Right ventricle myocardium inferior (tissue), 1 donor: ENCODE measurements around the gene LRRC25. TPM values are rescaled to one million over a fixed set of nuclear protein-coding genes. Genes with fewer than 3 reads are reported as not detected.

Experiments
- ATAC-seq: fragments of 200-7000 bp; cut with Tn5 transposase; one replicate; pipeline ENCODE4 v1.9.1; 2020; ENCODE audit warnings: mild to moderate bottlenecking, moderate library complexity
- DNase-seq: peaks from one replicate; pipeline ENCODE4 v3.0.0; 2021; ENCODE audit errors: missing footprints
- intact Hi-C: fragments of 100-400 bp; cut with DNase I; formaldehyde crosslinking; loops from one replicate; pipeline ENCODE4 v1.11.0; 2022
- total RNA-seq: library from RNA; stranded (reverse); fragmentation: NEBNext Ultra II Directional; extraction: Animal tissue kit (Norgen Biotek cat#: 25700); gene quantifications from one replicate; pipeline ENCODE4 v1.2.1, GENCODE V29; 2021
- donor health status: DM: no; HTN: yes; CAD: no; lungs with severe emphysema.

The LRRC25 gene
- total RNA-seq, 1 donor from 2014 or later = 5.0 TPM

DNA sequence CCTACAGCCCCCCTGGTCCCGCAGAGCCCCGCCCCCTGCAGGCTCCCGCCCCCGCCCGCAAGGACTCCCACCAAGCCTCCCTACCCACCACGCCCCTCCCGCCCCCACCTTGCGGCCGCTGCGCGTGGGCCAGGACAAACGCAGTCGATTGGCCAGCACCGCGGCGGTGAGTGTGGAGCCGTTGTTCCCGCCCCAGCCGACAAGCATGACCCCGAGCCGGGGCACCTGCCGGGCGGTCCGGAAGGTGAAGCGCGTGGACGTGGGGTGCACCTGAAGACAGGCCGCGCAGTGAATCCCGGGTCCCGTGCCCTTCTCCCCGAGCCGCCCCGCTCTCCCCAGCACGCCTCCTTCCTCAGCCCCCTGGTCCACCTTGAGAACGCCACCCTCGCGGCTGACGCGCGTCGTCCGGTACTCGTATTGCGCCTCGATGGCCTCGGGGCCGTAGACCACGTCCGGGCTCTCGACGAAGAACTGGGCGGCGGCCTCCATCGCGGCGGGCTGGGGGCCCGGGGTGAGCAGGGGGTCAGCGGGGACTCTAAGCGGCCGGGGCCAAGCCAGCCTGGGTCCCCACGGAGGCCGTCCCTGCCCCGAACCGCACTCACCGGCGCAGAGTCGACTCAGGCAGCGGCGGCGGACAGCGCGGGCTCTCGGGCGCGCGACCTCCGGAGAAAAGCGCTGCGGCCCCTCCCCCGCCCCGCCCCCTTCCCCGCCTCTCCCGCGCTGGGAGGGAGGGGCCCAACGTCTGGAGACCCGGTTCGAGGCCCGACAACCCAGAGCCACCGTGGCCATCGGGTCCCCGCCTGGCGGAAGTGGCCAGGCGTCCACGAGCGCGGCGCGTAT, 40.3 kb upstream of the LRRC25 start, which contains the start of gene ISYNA1:
TSS of gene ISYNA1 (minus strand) at position 643 of the 840 bp plus-strand sequence. CDS start at position 489, 154 bp downstream.
- DNase-seq (peak; percentile 78), ATAC-seq (peak; percentile 49)
- intact Hi-C loops = no loop called here

DNA sequence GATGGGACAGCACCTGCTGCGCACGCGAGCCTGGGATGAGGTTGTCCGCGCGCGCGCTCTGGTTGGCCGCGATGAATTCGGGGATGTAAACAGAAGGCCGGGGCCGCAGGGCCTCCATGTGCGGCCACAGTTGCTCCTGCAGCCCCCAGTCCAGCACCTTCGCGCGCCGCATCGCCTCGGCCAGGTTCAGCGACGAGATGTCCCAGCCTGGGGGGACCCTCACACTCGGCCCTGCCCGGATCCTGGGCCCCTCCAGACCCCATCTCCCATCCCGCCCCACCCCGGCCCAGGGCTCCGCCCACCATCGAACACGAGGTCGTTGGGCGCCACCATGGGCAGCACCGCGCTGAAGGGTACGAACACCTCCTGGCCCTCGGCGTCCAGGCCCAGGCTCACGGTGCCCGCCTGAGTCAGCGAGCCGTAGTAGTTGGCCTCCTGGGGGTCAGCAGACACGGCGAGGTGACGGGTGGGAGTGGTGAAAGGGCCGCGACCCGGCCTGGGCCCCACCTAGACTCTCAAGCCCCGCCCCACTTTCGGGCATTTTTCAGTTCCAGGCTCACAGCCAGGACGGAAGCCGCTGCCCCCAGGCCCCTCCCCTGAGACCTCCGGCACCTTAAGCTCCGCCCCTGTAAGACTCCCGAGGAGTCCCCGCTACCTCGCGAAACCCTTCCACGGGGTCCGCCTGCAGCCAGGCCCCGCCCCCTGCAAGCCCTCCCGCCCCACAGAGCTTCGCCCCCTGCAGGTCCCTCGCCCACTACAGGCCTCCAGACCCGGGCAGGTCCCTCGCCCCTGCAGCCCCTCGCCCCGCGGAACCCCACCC, 39.5 kb upstream of the LRRC25 start:
- peak; percentile 37 for ATAC-seq
- intact Hi-C loops = no loop called here
- DNase-seq = peak; percentile 75

DNA sequence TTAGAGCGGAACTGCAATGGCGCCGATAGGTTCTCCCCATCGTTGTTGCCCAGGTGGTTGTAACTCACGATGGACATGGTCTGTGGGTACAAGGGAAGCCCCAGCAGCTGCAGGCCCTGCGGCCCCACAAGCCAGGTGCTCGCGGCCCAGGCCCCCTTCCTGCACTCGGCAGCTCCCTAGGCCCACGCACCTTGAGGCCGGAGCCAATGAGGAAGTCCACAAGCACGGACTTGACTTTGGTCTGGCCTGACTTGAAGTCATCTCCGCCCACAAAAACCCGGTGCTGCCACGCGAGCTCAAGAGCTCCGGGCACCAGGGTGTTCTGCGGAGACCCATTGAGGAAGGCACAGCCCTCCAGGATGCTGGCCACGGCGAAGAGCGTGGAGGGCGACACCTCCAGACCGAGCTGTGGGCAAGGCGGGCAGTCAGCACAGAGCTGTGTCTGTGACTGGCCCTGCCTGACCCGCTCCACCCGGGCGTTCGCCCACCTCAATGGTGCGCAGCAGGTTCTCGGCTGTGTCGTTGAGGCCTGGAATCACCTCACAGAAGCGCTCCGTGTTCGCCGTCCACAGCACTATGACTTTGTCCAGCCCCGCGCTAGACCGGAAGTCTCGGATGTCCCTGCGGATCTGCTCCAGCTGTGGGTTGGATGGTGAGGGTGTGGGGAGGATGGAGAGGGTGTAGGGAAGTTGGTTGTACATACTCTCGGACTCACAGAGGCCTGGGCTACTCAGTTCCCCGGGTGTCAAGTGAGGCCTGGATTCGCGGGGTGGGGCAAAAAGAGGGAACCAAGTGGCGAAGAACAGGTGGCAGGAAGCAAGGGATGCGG, 38.6 kb upstream of the LRRC25 start:
- intact Hi-C loops = no loop called here
- DNase-seq (peak; percentile 53), ATAC-seq (no peak)

DNA sequence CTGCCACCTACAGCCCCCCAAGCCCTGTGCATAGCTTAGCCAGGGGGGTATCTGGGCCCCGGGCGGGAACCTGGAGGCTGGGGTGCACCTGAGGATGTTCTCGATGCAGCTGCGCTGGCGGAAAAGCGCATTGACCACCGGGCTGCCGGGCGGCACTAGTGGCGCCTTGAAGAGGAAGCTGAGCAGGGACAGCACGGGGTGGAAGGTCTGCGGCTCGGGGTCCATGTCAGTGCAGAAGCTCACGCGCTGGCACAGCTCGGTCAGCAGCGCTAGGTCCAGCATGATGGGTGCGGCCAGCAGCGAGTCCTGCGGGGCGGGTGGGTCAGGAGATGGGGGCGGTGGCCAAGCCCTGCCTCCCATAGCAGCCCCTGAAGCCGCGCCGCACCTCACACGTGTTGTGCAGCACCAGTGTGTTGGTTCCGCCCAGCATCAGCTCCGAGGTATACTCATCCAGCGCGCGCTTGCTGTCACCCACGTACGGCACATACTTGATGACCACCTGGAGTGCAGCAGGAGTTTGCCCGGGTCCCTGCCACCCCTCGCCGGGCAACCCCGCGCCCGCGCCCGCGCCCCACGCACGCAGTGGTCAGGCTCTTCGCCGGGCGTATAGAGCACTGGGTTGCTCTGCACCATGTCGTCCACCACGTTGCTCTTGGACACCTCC, 37.9 kb upstream of the LRRC25 start:
- DNase-seq (peak; percentile 72), ATAC-seq (no peak)
- intact Hi-C loops = no loop called here

DNA sequence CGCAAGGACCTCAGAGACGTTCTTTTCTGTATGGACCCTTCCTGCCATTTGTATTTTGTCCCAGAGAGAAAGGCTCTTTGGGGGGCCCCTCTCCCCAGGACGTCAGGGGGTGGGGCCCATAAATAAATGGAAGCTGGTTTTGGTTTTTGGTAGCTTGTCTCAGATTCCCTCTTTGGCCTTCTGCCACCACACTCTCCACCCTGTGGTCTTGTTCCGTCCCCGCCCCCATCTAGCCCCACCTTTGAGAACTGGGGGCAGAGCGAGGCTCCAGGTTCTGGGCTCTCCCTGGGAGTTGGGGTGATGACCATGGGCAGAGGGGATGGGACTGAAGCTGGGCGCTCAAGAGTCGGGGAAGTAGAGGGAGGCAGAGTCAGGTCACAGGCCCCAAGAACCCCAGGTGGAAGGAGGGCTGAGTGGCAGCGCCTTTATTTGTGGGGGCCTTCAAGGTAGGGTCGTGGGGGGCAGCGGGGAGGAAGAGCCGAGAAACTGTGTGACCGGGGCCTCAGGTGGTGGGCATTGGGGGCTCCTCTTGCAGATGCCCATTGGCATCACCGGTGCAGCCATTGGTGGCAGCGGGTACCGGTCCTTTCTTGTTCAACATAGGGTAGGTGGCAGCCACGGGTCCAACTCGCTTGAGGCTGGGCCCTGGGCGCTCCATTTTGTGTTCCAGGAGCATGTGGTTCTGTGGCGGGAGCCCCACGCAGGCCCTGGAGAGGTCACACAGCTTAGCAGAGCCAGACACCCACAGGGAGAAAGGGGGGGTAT, 37.2 kb upstream of the LRRC25 start:
- intact Hi-C loops = no loop called here
- no peak for DNase-seq
- ATAC-seq = no peak

DNA sequence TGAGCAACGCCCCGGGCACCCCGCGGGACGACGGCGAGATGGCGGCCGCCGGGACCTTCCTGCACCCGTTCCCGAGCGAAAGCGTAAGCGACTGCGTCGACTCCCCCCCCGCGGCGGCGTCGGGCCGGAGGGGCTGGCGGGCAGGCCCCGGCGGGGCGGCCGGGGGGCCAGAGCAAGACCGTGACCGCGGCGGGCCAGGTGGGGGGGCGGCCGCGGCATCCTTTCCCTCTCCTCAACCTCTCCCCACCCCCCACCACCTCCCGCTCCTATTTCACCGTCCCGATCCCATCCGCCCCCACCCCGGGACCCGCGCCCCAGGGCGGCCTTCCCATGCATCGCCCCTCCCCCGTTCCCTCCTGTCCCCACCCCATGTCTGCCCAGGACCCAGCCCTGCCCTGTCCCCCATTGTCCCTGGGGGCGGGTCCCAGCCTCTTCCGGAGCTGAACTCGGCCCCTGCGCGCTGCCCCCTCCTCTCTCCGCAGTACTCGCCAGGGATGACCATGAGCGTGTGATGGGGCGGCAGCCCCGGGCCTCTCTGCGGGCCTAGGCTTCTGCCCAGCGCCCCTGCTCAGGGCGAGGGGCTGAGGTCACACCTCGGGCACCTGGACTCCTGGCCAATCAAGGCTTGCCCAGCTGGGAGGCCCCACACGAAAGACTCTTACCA, 36.4 kb upstream of the LRRC25 start:
- no peak for ATAC-seq
- intact Hi-C loops = no loop called here
- DNase-seq = no peak

DNA sequence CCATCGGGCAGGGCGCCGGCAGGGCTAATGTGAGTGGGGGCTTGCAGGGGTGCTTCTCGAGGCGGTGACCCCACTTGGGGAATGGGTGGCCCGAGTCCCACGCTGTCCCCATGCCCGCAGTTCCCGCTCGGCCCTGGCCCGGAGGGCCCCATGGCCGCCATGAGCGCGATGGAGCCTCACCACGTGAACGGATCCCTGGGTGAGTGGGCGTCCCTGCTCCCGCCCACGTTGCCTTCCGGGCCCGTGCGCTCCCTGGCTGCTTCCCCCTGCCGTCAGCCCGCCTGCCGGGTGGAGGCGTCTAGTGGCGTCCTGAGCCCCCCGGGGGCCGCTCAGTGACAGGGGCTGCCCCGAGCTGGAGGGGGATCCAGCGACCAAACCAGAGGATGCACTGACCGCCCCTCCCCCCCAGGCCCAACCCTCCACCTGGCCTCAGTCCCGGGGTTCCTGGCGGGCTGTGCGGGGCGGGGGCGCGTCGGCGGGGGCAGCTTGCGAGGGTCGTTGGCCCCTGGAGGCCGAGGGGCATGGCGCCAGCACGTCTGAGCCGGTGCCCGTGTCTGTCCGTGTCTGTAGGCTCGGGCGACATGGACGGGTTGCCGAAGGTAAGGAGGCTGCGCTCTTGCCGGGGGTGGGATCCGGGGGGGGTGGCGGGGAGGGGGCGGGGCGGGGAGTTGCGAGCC, 35.7 kb upstream of the LRRC25 start:
- ATAC-seq (no peak), DNase-seq (peak; percentile 68)
- intact Hi-C loops = no loop called here

DNA sequence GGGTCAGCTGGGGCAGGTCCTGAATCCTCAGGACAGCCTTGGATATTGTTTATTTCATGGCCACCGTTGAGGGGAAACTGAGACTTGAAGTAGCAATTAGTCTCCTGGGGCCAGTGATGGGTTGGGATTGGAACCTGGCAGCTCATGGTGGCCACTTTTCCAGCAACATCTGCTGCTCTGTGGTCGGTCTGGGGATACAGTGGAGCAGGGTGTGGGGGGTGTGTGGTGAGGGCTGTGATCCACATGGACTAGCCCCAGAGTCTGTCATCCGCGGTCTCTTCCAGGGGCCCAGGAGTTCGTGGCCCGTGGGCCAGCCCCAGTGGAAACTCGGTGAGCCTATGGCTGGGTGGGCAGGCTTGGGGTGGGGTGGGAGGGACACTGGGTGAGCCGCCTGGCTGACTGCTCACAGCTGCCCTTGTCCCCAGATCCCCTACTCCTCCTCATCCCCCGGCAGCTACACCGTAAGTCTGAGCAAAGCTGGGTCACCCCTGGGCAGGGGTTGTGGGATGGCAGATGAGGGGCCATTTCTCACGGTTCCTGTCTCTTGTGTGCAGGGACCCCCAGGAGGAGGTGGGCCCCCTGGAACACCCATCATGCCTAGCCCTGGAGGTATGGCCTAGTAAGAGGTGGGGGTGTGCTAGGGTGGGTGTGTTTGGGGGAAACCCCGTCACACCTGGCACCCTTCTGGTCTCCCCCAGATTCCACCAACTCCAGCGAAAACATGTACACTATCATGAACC, 35.0 kb upstream of the LRRC25 start:
- DNase-seq = no peak
- intact Hi-C loops = no loop called here
- no peak for ATAC-seq

DNA sequence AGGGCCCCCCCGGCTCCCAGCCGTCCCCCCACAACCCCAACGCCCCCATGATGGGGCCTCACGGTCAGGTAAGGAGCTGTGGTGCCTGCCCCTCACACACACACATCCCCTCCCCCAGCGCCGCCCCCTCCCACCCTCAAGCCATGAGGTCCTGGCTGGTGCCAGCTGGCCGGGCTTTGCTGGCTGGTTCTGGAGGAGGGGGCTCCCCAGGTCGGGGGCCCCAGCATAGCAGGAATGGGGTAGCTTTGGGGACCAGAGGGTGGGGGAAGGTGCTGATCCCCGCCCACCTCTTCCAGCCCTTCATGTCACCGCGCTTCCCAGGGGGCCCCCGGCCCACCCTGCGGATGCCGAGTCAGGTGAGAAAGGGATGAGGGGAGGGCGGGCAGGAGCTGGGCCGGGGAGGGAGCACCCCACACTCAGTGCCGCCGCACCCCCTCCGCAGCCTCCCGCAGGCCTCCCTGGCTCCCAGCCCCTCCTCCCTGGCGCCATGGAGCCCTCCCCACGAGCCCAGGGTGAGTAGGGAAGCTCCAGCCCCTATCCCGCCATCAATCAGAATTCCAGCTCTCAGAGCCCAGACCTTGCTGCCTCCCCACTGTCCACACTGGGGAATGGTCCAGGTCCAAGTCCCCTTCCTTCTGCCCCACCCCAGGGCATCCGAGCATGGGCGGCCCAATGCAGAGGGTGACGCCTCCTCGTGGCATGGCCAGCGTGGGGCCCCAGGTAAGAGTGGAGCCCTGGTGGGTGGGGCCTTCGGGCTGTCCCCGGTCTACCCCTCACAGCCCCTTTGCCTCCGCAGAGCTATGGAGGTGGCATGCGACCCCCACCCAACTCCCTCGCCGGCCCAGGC, 34.2 kb upstream of the LRRC25 start:
- ATAC-seq = no peak
- intact Hi-C loops = no loop called here
- DNase-seq = no peak

DNA sequence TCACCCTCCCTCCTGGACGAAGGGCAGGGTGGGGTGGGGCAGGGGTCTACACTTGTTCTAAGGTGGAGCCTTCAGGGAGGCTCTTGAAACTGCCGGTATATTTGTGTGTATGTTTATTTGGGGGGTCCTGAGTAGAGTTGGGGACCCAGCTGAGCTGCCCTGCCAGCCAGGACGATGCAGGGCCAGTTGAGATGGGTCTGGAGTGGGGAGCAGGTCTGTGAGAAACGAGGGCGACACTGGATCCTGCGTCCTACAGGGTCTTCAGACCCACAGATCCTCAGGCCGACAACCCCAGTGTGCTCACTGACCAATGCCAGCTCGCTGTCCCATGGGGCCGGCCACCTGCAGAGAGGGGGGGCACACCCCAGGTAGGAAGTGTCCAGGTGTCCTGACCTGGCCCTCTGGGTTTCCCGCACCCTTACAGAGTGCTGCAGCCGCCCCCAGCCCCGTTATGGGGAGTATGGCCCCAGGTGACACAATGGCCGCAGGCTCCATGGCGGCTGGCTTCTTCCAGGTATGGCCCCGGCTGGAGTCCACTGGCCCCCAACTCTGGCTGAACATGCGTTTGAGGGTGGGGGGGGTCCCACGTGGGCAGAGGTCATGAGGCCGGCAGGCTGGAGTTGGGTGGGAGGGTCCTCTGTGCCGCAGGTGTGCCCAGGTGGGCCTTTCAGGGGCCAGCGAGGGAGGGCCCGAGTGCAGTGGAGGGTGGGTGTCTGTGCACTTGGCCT, 33.2 kb upstream of the LRRC25 start:
- ATAC-seq (no peak), DNase-seq (no peak)
- intact Hi-C loops = no loop called here

DNA sequence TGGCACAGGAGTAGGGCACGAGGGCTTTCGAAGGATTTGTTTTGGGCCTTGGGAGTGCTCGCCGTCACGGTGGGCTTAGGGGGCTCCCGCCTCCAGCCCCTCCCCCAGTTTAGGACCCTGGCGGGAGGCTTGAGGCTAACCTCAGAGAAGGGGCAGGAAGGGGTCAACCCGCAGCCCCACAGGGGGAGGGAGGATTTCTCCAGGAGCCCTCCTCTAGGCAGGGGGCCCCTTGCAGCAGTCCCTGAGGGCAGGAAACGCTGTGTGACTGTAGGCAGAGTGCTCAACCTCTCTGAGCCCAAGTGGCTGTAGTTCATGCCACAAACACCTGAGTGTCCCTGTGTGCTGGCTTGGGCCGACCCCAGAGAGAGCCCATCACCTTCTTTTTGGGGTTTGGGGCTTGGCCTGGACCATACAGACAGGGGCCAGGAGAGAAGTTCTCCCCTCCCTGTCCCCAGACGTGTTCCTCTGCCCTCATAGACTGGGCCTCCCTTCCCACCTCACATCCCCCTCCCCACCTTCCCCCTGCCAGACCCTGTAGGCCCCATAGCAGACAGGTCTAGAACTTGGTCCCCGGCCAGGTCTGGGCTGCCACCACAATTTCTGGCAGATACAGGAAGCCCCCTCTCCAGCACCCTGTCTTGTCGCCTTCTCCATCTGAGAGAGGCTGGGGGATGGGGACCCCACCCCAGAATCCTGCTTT, 32.4 kb upstream of the LRRC25 start:
- intact Hi-C loops = no loop called here
- no peak for DNase-seq
- no peak for ATAC-seq

DNA sequence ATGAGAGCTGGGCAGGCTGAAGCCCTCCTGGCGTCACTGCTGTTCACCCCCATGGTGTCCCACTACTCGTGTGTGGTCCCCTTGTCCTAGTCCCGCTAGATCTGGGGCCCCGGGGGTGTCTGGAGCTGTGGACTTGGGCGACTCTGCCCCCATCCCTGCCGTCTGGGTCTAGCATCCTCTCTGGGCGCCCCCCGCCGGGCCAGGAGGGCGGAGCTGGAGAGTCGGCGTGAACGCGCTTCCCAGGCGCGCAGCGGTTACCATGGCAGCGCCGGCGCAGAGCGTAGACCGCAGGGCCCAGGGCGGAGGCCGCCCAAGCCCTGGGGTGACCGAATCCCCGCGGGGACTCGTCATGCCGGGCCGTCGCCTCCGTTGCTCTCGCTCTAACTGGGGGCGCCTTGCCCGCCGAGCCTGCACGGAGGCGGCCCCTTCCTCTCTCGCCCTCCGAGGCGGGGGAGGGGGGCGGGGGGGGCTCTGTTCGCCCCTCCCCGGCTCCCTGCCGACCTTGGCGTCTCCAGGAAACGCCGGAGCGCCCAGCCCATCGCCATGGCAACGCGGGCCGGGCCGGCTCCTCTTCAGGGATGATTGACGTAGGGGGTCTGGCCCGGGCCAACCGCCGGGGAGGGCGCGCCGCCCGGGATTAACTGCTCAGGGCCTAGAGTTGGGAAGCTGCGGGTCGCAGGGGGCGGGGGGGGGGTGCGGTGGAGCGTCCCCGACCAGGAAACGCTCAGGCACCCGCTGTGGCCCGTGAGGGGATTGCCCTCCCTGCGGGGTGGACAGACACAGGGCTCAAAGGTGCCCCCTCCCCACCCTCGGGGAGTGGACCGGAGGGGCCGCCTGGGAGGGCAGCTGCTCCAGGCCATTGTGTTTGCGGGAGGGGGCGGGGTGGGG, 31.6 kb upstream of the LRRC25 start:
- intact Hi-C loops = no loop called here
- DNase-seq = peak; percentile 89
- ATAC-seq = peak; percentile 55

DNA sequence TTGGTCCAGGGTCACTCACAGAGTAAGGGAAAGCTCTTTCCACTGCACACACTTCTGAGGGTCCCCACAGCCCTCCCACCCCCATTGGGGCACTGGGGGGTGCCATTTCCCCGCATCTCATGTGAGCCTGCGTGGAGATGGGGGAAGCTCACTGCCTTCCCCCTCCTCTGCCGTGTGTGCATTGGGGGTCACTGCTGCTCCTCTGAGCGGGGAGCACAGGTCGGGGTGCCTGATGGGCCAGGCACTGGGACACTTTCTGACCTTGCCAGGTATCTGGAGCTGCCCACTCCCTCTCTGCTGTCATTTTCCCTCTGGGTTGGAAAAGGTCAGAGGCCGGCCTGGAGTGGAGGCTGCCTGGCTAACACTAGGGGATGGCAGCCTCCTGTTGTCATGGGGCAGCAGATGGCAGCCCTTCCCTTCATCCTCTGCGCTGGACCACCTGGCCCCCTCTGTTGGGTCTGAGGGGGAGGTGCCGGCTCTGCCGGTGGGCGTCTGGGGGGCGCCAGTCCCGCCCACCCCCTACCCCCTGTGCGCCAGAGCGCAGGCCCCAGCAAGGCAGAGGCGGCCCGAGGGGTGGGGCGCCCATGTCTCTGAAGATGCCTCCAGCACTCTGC, 30.9 kb upstream of the LRRC25 start:
- ATAC-seq = no peak

More for the DNA sequence above, 30.9 kb upstream of the LRRC25 start:
- DNase-seq = peak; percentile 52
- intact Hi-C loops = no loop called here
